ENCODE measurements around the gene SENP6.

- no peak for TF ChIP-seq EZH2 (IDR thresholded peaks at IDR 0.05; ENCODE audit: low read length)
- TF ChIP-seq, protein P1, sequence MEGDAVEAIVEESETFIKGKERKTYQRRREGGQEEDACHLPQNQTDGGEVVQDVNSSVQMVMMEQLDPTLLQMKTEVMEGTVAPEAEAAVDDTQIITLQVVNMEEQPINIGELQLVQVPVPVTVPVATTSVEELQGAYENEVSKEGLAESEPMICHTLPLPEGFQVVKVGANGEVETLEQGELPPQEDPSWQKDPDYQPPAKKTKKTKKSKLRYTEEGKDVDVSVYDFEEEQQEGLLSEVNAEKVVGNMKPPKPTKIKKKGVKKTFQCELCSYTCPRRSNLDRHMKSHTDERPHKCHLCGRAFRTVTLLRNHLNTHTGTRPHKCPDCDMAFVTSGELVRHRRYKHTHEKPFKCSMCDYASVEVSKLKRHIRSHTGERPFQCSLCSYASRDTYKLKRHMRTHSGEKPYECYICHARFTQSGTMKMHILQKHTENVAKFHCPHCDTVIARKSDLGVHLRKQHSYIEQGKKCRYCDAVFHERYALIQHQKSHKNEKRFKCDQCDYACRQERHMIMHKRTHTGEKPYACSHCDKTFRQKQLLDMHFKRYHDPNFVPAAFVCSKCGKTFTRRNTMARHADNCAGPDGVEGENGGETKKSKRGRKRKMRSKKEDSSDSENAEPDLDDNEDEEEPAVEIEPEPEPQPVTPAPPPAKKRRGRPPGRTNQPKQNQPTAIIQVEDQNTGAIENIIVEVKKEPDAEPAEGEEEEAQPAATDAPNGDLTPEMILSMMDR (optimal IDR thresholded peaks at IDR 0.05 in 1 of 3, IDR thresholded peaks at IDR 0.05 in 1 of 3, conservative IDR thresholded peaks at IDR 0.05 in 1 of 3; ENCODE audit: extremely low read depth in 1 of 3, insufficient read depth in 2 of 3, low read length in 3 of 3), result no peak
Observed at GRCh38 chr6:75613056-75613501, 11.4 kb downstream of the SENP6 start.

Measured in keratinocyte (primary cell).